HepG2 (cell line): ENCODE data around the gene UBR7. TPM values are rescaled to one million over a fixed set of nuclear protein-coding genes. Genes with fewer than 3 reads are reported as not detected.

ENCODE experiments used
- CHCHD3 ChIP-seq: sonication (generic); formaldehyde crosslinking; IDR thresholded peaks from 2 replicates; pipeline ENCODE4 v1.8.0; 2022; ENCODE audit warnings: mild to moderate bottlenecking, missing genetic modification reagents, moderate library complexity
- FOSL1 ChIP-seq: sonication (generic); formaldehyde crosslinking; IDR thresholded peaks from 2 replicates; pipeline ENCODE4 v1.9.0; 2021; ENCODE audit warnings: missing genetic modification reagents, borderline replicate concordance
- FOXO4 ChIP-seq: sonication (generic); formaldehyde crosslinking; conservative IDR thresholded peaks from 2 replicates; pipeline ENCODE4 v1.8.1; 2023; ENCODE audit warnings: missing genetic modification reagents
- HDAC6 ChIP-seq: fragments of 200-600 bp; sonication (generic); IDR thresholded peaks from 2 replicates; pipeline ENCODE4 v1.7.0; 2017; ENCODE audit warnings: mild to moderate bottlenecking, antibody characterized with exemption, low read length, low read depth
- HOXA5 ChIP-seq: sonication (generic); formaldehyde crosslinking; IDR thresholded peaks from 2 replicates; pipeline ENCODE4 v1.4.0; 2020; ENCODE audit warnings: missing genetic modification reagents
- IRF1 ChIP-seq: sonication (generic); formaldehyde crosslinking; IDR thresholded peaks from 2 replicates; pipeline ENCODE4 v1.4.0; 2020; ENCODE audit warnings: low read depth, mild to moderate bottlenecking, missing genetic modification reagents
- MYC ChIP-seq: sonication (generic); formaldehyde crosslinking; IDR thresholded peaks from 2 replicates; pipeline ENCODE4 v1.9.0; 2021; ENCODE audit warnings: missing genetic modification reagents, borderline replicate concordance
- NBN ChIP-seq: fragments of 450-650 bp; conservative IDR thresholded peaks from 2 replicates; pipeline ENCODE4 v1.6.1; 2017
- POLR2AphosphoS5 ChIP-seq: IDR thresholded peaks from 2 replicates; pipeline ENCODE4 v1.6.1; 2012; ENCODE audit warnings: low read depth, low read length
- PRMT3 ChIP-seq: sonication (generic); formaldehyde crosslinking; IDR thresholded peaks from 2 replicates; pipeline ENCODE4 v1.8.1; 2022; ENCODE audit warnings: low read depth, mild to moderate bottlenecking, moderate library complexity, missing genetic modification reagents, borderline replicate concordance
- RBFOX2 ChIP-seq: fragments of 200-400 bp; formaldehyde crosslinking; IDR thresholded peaks from 2 replicates; pipeline ENCODE4 v1.6.1; 2017; ENCODE audit warnings: low read depth, mild to moderate bottlenecking, low read length
- SATB2 ChIP-seq: sonication (generic); formaldehyde crosslinking; IDR thresholded peaks from 2 replicates; pipeline ENCODE4 v1.5.0; 2020; ENCODE audit warnings: missing genetic modification reagents
- SIX1 ChIP-seq: sonication (generic); formaldehyde crosslinking; IDR thresholded peaks from 2 replicates; pipeline ENCODE4 v1.4.0; 2020; ENCODE audit warnings: missing genetic modification reagents, borderline replicate concordance
- TMF1 ChIP-seq: sonication (generic); formaldehyde crosslinking; IDR thresholded peaks from 2 replicates; pipeline ENCODE4 v1.8.1; 2022; ENCODE audit warnings: low read depth, missing genetic modification reagents
- WIZ ChIP-seq: sonication (generic); formaldehyde crosslinking; IDR thresholded peaks from 2 replicates; pipeline ENCODE4 v1.5.1; 2020; ENCODE audit warnings: mild to moderate bottlenecking, missing genetic modification reagents
- ZBTB20 ChIP-seq: sonication (generic); formaldehyde crosslinking; IDR thresholded peaks from 2 replicates; pipeline ENCODE4 v1.8.1; 2023; ENCODE audit warnings: missing genetic modification reagents, low read depth, mild to moderate bottlenecking, borderline replicate concordance
- ZKSCAN1 ChIP-seq: fragments of 150-350 bp; IDR thresholded peaks from 2 replicates; pipeline ENCODE4 v1.6.1; 2014; ENCODE audit warnings: low read length
- ZNF180 ChIP-seq: sonication (generic); formaldehyde crosslinking; IDR thresholded peaks from 2 replicates; pipeline ENCODE4 v1.4.0; 2020; ENCODE audit warnings: low read depth, missing genetic modification reagents, borderline replicate concordance
- ZNF235 ChIP-seq: sonication (generic); formaldehyde crosslinking; IDR thresholded peaks from 2 replicates; pipeline ENCODE4 v1.8.1; 2023; ENCODE audit warnings: mild to moderate bottlenecking, missing genetic modification reagents, borderline replicate concordance
- ZNF607 ChIP-seq: sonication (generic); formaldehyde crosslinking; IDR thresholded peaks from 2 replicates; pipeline ENCODE4 v1.5.1; 2020; ENCODE audit warnings: missing genetic modification reagents, mild to moderate bottlenecking, borderline replicate concordance
- ZNF740 ChIP-seq: sonication (generic); formaldehyde crosslinking; IDR thresholded peaks from 2 replicates; pipeline ENCODE4 v1.4.0; 2020; ENCODE audit warnings: missing genetic modification reagents
- polyA plus RNA-seq, 8 experiments: library from polyadenylated mRNA; depleted of rRNA in 3 of 8; stranded (reverse) in 7 of 8; unstranded in 1 of 8; fragments of >200 nt; fragmentation: Illumina TruSeq in 4 of 8; extraction: Trizol in 4 of 8; gene quantifications; 2 replicates each; pipeline versions ENCODE4 v1.2.1 to v1.2.3, GENCODE V29; 2011 to 2016; ENCODE audit warnings: low read depth in 4 of 8, missing spikeins in 1 of 8, mixed read lengths in 1 of 8; ENCODE audit not compliant: insufficient read depth in 1 of 8
- total RNA-seq, 5 experiments: library from RNA; depleted of rRNA; stranded (reverse); fragments of >200 nt; fragmentation: Illumina TruSeq; extraction: Trizol; gene quantifications; 2 replicates each; pipeline ENCODE4 v1.2.3, GENCODE V29; 2016; ENCODE audit warnings: low read depth in 1 of 5
- TF ChIP-seq, protein P1 (sequence below): sonication (generic); formaldehyde crosslinking; conservative IDR thresholded peaks from 2 replicates; pipeline ENCODE4 v1.4.0; 2020; ENCODE audit warnings: missing genetic modification reagents
- TF ChIP-seq, protein P2 (sequence below): sonication (generic); formaldehyde crosslinking; IDR thresholded peaks from 2 replicates; pipeline ENCODE4 v1.4.0; 2020; ENCODE audit warnings: missing genetic modification reagents
- TF ChIP-seq, protein P3 (sequence below): IDR thresholded peaks from 2 replicates; pipeline ENCODE4 v1.6.1; 2018; ENCODE audit warnings: missing genetic modification reagents

Gene UBR7
- total and polyA plus RNA-seq, 2 of the 13 experiments (the other 11 are each of a cell fraction or from before 2014, with no cell fraction given) = 11.0 to 19.7 TPM

GRCh38 chr14:93206793-93207467 is at the start of gene UBR7, which contains the start of gene GON7 (continued):
- TF ChIP-seq, protein P1, sequence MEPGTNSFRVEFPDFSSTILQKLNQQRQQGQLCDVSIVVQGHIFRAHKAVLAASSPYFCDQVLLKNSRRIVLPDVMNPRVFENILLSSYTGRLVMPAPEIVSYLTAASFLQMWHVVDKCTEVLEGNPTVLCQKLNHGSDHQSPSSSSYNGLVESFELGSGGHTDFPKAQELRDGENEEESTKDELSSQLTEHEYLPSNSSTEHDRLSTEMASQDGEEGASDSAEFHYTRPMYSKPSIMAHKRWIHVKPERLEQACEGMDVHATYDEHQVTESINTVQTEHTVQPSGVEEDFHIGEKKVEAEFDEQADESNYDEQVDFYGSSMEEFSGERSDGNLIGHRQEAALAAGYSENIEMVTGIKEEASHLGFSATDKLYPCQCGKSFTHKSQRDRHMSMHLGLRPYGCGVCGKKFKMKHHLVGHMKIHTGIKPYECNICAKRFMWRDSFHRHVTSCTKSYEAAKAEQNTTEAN (CRISPR knock-in tag) = no peak
- TF ChIP-seq, protein P2, sequence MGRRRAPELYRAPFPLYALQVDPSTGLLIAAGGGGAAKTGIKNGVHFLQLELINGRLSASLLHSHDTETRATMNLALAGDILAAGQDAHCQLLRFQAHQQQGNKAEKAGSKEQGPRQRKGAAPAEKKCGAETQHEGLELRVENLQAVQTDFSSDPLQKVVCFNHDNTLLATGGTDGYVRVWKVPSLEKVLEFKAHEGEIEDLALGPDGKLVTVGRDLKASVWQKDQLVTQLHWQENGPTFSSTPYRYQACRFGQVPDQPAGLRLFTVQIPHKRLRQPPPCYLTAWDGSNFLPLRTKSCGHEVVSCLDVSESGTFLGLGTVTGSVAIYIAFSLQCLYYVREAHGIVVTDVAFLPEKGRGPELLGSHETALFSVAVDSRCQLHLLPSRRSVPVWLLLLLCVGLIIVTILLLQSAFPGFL = no peak
- TF ChIP-seq ZKSCAN1 (no peak), POLR2AphosphoS5 (peak; percentile 84), HDAC6 (no peak), NBN (no peak), IRF1 (no peak), ZNF607 (CRISPR knock-in tag) (peak; percentile 50; the same call in 1 of the 2 replicates), ZBTB20 (CRISPR knock-in tag) (no peak; the same call in none of the 2 replicates), WIZ (CRISPR knock-in tag) (no peak), PRMT3 (CRISPR knock-in tag) (no peak), MYC (CRISPR knock-in tag) (peak; percentile 72; the same call in 1 of the 2 replicates), ZNF235 (CRISPR knock-in tag) (no peak), ZNF740 (0 out of 2 replicates have a peak, but pooled peaks have one; percentile 2), SIX1 (peak; percentile 52; the same call in 1 of the 2 replicates), RBFOX2 (peak; percentile 69), FOXO4 (no peak), CHCHD3 (CRISPR knock-in tag) (no peak), HOXA5 (0 out of 2 replicates have a peak, but pooled peaks have one; percentile 16), SATB2 (no peak), TMF1 (peak; percentile 73; the same call in 1 of the 2 replicates), ZNF180 (CRISPR knock-in tag) (no peak), FOSL1 (CRISPR knock-in tag) (no peak)
- TF ChIP-seq, protein P3, sequence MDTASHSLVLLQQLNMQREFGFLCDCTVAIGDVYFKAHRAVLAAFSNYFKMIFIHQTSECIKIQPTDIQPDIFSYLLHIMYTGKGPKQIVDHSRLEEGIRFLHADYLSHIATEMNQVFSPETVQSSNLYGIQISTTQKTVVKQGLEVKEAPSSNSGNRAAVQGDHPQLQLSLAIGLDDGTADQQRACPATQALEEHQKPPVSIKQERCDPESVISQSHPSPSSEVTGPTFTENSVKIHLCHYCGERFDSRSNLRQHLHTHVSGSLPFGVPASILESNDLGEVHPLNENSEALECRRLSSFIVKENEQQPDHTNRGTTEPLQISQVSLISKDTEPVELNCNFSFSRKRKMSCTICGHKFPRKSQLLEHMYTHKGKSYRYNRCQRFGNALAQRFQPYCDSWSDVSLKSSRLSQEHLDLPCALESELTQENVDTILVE (CRISPR knock-in tag) = peak; percentile 90
